A549 treated with DMSO at 1 μM for 4 hours (cell line): ENCODE results near the gene RNU4-1. TPM values are rescaled to one million over a fixed set of nuclear protein-coding genes. Genes with fewer than 3 reads are reported as not detected.

Source experiments
- total RNA-seq: library from RNA; stranded (reverse); fragments of 200-300 nt; extraction: Qiagen RNA extraction; gene quantifications from 5 replicates; pipeline ENCODE4 v1.2.3, GENCODE V29; 2022; ENCODE audit warnings: low read depth

Gene RNU4-1
- not detected in 5 replicates for total RNA-seq

DNA sequence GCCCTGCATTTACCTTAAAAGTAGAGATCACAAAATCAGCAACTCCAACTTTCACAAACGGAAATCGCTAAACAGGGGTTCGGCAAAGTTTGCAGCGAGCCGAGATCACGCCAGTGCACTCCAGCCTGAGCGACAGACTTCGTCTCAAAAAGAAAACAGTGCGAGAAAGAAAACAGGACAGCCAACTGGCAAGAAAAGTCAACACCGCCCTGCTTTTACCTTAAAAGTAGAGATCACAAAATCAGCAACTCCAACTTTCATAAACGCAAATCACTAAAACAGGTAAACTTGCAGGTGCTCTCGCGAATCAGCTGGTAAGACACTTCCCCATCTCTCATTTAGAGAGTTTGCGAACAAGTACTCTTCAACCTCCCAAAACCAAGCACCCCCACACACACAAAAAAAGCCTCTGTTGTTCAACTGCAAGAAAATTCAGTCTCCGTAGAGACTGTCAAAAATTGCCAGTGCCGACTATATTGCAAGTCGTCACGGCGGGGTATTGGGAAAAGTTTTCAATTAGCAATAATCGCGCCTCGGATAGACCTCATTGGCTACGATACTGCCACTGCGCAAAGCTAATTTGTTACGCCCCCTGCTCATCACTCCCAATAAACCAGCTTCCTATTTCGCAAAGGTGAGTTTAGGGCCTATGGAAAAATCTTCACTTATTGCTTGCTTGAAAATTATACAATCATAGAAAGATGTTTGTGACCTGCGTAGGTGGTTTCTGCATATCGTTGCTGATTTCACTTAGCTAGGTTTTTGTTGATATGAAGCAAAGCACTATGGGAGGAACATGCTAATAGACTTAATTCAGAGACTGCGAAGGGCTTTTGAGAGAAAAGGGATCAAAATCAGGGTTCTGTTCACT lies at the start of gene RNU4-1:
TSS of gene RNU4-1 (minus strand) at position 577 of the 871 bp plus-strand sequence.

DNA sequence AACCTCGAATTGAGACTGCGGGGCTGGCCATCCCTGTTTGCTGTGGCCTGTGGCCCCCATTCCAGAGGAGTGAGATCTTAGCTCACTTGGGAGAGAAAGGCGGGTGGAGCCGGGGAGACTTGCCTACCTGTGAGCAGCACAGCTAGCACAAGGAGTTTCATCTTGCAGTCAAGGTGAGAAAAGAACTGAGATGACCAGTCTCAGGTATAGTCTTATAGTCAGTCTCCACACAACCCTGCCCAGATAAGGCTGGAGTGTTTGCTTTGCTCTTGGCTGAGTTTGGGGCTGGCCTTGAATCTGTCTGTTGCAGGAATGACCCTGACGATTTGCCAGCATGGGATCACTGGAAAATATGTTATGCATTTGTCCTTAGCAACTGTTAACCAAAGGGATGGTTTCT lies 34.6 kb upstream of the RNU4-1 start, which contains the start of gene PLA2G1B:
TSS of gene PLA2G1B (minus strand) at position 187 of the 400 bp plus-strand sequence. CDS start at position 161, 26 bp downstream.

DNA sequence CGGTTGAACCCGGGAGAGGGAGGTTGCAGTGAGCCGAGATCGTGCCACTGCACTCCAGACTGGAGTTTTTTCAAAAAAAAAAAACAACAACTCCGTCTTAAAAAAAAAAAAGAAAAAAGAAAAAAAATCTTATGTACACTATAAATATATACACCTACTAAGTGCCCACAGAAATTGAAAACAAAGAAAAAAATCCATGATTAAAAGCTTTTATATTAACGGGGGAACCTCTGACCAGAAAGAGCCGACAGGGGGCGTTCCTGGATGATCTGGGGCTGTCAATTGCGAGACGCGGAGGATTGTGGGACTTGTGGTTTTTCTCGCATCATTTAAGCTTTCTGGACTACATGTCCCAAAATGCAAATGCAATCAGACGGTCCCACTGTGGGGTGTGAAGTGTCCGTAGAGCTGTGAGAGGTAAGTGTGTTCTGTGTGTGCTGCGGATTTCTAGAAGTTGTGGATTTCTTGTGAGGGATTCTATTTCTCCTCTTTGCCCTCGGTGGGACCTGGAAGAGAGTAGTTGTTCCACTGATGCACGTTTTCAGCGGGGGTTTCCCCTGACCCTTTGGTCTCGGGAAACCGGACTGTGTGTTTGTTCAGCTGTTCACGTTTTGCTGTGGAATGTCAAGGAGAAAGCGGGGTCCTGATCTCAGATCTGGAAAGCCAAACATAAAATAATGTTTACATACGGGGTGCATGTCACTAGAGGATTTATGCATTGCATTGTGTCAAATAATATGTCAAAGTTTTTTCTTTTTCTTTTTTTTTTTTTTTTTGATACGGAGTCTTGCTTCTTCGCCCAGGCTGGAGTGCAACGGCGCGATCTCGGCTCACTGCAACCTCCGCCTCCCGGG lies 9.2 kb upstream of the RNU4-1 start, which contains the start of gene SIRT4:
TSS of gene SIRT4 (plus strand) at position 360 of the 854 bp plus-strand sequence. CDS start 1,241 bp downstream, outside the sequence.

DNA sequence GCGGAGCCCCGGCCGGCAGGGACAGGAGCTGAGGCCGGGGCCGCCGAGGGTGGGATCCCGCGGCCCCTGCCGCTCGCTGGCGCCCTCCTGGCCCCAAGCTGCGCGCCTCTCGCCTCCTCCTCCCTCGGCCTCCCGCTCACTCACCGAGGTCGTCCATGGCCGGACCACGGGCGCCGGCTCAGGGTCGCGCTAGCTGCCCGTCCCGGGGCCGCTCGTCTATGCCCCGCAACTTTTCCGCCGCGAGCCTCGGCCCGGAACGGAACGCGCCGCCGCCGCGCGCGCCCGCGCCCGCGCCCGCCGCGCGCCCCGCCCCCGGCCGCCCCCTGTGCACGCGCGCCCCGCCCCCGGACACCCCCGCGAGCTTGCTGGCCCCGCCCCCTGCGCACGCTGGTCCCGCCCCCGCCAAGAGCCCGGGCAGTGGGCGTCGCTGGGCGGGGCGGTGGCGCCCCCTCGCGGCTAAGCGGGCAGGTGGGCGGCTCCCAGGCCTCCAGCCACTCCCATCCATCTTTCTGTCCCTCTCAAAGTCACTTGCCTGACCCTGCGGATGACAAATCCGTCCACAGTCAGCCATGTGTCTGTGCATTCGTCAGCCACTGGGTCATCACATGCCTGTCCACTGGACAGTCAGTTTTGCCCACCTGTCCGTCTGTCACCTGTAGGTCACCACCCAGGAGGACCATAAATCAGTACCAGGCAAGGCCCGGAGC lies 27.4 kb downstream of the RNU4-1 start, which contains the start of gene PXN:
TSS of gene PXN (minus strand) at position 258 of the 707 bp plus-strand sequence. CDS start at position 157, 101 bp downstream.

Other genes with a start within 250 kb of the RNU4-1 start
- 63.0 to 78.1 TPM (median 71.4 TPM) in 5 replicates for gene RAB35, start 176.5 kb downstream of the RNU4-1 start, total RNA-seq
- gene GCN1, start 98.5 kb downstream of the RNU4-1 start, total RNA-seq, result 42.2 to 66.7 TPM (median 61.5 TPM) in 5 replicates
- 3,409 to 3,570 TPM (median 3,451 TPM) in 5 replicates for gene RPLP0, start 92.1 kb downstream of the RNU4-1 start, total RNA-seq
- gene PXN, start 27.5 kb downstream of the RNU4-1 start, total RNA-seq, result 168 to 182 TPM (median 178 TPM) in 5 replicates
- gene RNU4-2, start 1.3 kb downstream of the RNU4-1 start, total RNA-seq, result 12.8 TPM in 1 of 5 replicates, not detected in the others
- gene SIRT4, start 9.1 kb upstream of the RNU4-1 start, total RNA-seq, result 0.45 to 1.6 TPM (median 0.94 TPM) in 5 replicates
- gene PLA2G1B, start 34.5 kb upstream of the RNU4-1 start, total RNA-seq, result not detected in 5 replicates
- 0.92 to 1.7 TPM (median 1.3 TPM) in 5 replicates for gene MSI1, start 75.9 kb upstream of the RNU4-1 start, total RNA-seq
- 780 to 819 TPM (median 788 TPM) in 5 replicates for gene COX6A1, start 144.9 kb upstream of the RNU4-1 start, total RNA-seq
- 70.8 to 85.1 TPM (median 80.4 TPM) in 5 replicates for gene TRIAP1, start 153.1 kb upstream of the RNU4-1 start, total RNA-seq
- 20.4 to 29.3 TPM (median 26.5 TPM) in 5 replicates for gene GATC, start 153.2 kb upstream of the RNU4-1 start, total RNA-seq
- 174 to 227 TPM (median 219 TPM) in 5 replicates for gene SRSF9, start 176.5 kb upstream of the RNU4-1 start, total RNA-seq
- 628 to 719 TPM (median 667 TPM) in 5 replicates for gene DYNLL1, start 202.9 kb upstream of the RNU4-1 start, total RNA-seq
- gene COQ5, start 235.9 kb upstream of the RNU4-1 start, total RNA-seq, result 27.4 to 29.6 TPM (median 27.9 TPM) in 5 replicates
- gene RNF10, start 241.1 kb upstream of the RNU4-1 start, total RNA-seq, result 96.8 to 114 TPM (median 106 TPM) in 5 replicates